ENCODE measurements around the gene RNU6-1. TPM values are rescaled to one million over a fixed set of nuclear protein-coding genes. Genes with fewer than 3 reads are reported as not detected.

The RNU6-1 gene
- total and polyA plus RNA-seq, 8 donors, result not detected

GRCh38 chr15:67827562-67828277 is 12.1 kb downstream of the RNU6-1 start:
- H3K27me3 ChIP-seq, result peaks cover 0 to 70% (median 17%) of the 10 kb centered on the region in 4 donors
- DNase-seq, result no peak
- intact Hi-C loops (cut with DNase I), result no loop called here
- TF ChIP-seq CTCF (IDR thresholded peaks at IDR 0.05), result no peak
- H3K4me3 ChIP-seq, result peak overlapping the region in 2 of 4 donors; percentile 2 to 14
- H3K27ac ChIP-seq, result no peak overlapping the region
- FAIRE-seq, result no peak
- H3K9me3 ChIP-seq, result no peaks in the 10 kb centered on the region
- 7 to 10% methylated on average over 60 to 91 of the region's 91 CpGs for WGBS, 2 donors
- H3K4me1 ChIP-seq, result peaks cover 0 to 4% (median 4%) of the 10 kb centered on the region in 3 donors
- H3K36me3 ChIP-seq, result no peaks in the 10 kb centered on the region
- ATAC-seq, result no peak

GRCh38 chr15:67826717-67827561 is 12.9 kb downstream of the RNU6-1 start:
- ATAC-seq (peak in 1 of 4 donors; percentile 42), DNase-seq (no peak), FAIRE-seq (no peak)
- Histone ChIP-seq H3K4me1 (peaks cover 0 to 4% (median 4%) of the 10 kb centered on the region in 3 donors), H3K9me3 (no peaks in the 10 kb centered on the region), H3K27me3 (peaks cover 0 to 71% (median 17%) of the 10 kb centered on the region in 4 donors), H3K4me3 (peak overlapping the region in 2 of 4 donors; percentile 2 to 14), H3K27ac (no peak overlapping the region), H3K36me3 (no peaks in the 10 kb centered on the region)
- WGBS, 2 donors, result 6 to 7% methylated on average over 60 to 88 of the region's 88 CpGs
- no peak for TF ChIP-seq CTCF (IDR thresholded peaks at IDR 0.05)
- intact Hi-C loops (cut with DNase I), result no loop called here

GRCh38 chr15:67825881-67826716 is 13.7 kb downstream of the RNU6-1 start:
- 12 to 13% methylated on average over 76 to 77 of the region's 77 CpGs for WGBS, 2 donors
- ATAC-seq (no peak), DNase-seq (peak in 2 of 6 donors; percentile 57 to 63), FAIRE-seq (no peak)
- H3K4me3 ChIP-seq, result peak overlapping the region in 2 of 4 donors; percentile 6 to 30
- H3K36me3 ChIP-seq, result no peaks in the 10 kb centered on the region
- peaks cover 0 to 72% (median 17%) of the 10 kb centered on the region in 4 donors for H3K27me3 ChIP-seq
- intact Hi-C loops (cut with DNase I), result no loop called here
- peaks cover 0 to 4% (median 4%) of the 10 kb centered on the region in 3 donors for H3K4me1 ChIP-seq
- H3K27ac ChIP-seq, result no peak overlapping the region
- no peaks in the 10 kb centered on the region for H3K9me3 ChIP-seq
- TF ChIP-seq CTCF (IDR thresholded peaks at IDR 0.05), result no peak

- H3K4me1 ChIP-seq, result peaks cover 0 to 4% (median 4%) of the 10 kb centered on the region in 3 donors
- peaks cover 0 to 69% (median 20%) of the 10 kb centered on the region in 4 donors for H3K27me3 ChIP-seq
- DNase-seq (peak in 2 of 6 donors; percentile 51 to 59), FAIRE-seq (no peak), ATAC-seq (peak in 3 of 4 donors; percentile 38 to 53 (median 53))
- H3K27ac ChIP-seq, result no peak within 1 kb of the TSS
- TF ChIP-seq CTCF (IDR thresholded peaks at IDR 0.05), result no peak
- intact Hi-C loops (cut with DNase I), result no loop called here
- 2% methylated on average over 45 to 58 of the region's 58 CpGs for WGBS, 2 donors
- no peaks in the 10 kb centered on the region for H3K36me3 ChIP-seq
- peak within 1 kb of the TSS in 2 of 4 donors; percentile 6 to 30 for H3K4me3 ChIP-seq
- no peaks in the 10 kb centered on the region for H3K9me3 ChIP-seq
Observed at GRCh38 chr15:67824976-67825880, 14.6 kb downstream of the RNU6-1 start, which contains the start of gene SKOR1. Gene SKOR1, plus strand, starts transcription at chr15:67825509. Its CDS starts 94 bp downstream, at chr15:67825603.
